Ramos (cell line): Measurements from ENCODE around the gene LDB3.

Source experiments
- in situ Hi-C: fragments of 300-500 bp; cut with MboI; formaldehyde crosslinking; loops from one replicate; pipeline ENCODE4 v1.14.3; 2022; ENCODE audit warnings: low sequenced_read_pairs; ENCODE audit not compliant: unreplicated experiment

The LDB3 gene

GRCh38 chr10:86651021-86651471 is 17.3 kb upstream of the LDB3 start:
- in situ Hi-C loops, result no loop called here

- in situ Hi-C loops, result no loop called here
Measured at GRCh38 chr10:86651631-86652331, 16.5 kb upstream of the LDB3 start.

- in situ Hi-C loops, result no loop called here
Measured at GRCh38 chr10:86652361-86653202, 15.7 kb upstream of the LDB3 start.

- in situ Hi-C loops, result no loop called here
Measured at GRCh38 chr10:86653379-86653778, 14.9 kb upstream of the LDB3 start.

- in situ Hi-C loops, result no loop called here
Measured at GRCh38 chr10:86653987-86654386, 14.3 kb upstream of the LDB3 start.

GRCh38 chr10:86654411-86655172 is 13.7 kb upstream of the LDB3 start, which contains the start of gene OPN4:
OPN4 (plus strand) TSS chr10:86654547; CDS start chr10:86654784, 237 bp downstream.
- in situ Hi-C loops, result no loop called here

GRCh38 chr10:86655173-86655540 is 13.2 kb upstream of the LDB3 start:
- in situ Hi-C loops, result no loop called here

- in situ Hi-C loops, result no loop called here
Measured at GRCh38 chr10:86655596-86655995, 12.7 kb upstream of the LDB3 start.

GRCh38 chr10:86657011-86657395 is 11.3 kb upstream of the LDB3 start:
- in situ Hi-C loops, result no loop called here

- in situ Hi-C loops, result no loop called here
Measured at GRCh38 chr10:86657396-86658011, 10.8 kb upstream of the LDB3 start.

GRCh38 chr10:86658261-86658741 is 10.0 kb upstream of the LDB3 start:
- in situ Hi-C loops, result no loop called here

- in situ Hi-C loops, result no loop called here
Measured at GRCh38 chr10:86658751-86659150, 9.6 kb upstream of the LDB3 start.

GRCh38 chr10:86659161-86659691 is 9.1 kb upstream of the LDB3 start:
- in situ Hi-C loops, result no loop called here

GRCh38 chr10:86659721-86660453 is 8.4 kb upstream of the LDB3 start:
- in situ Hi-C loops, result no loop called here

- in situ Hi-C loops, result no loop called here
Measured at GRCh38 chr10:86661161-86662025, 6.9 kb upstream of the LDB3 start.

GRCh38 chr10:86662186-86663045 is 5.9 kb upstream of the LDB3 start:
- in situ Hi-C loops, result no loop called here

- in situ Hi-C loops, result no loop called here
Measured at GRCh38 chr10:86663046-86663345, 5.3 kb upstream of the LDB3 start.
